Measurements from ENCODE around the gene SPTBN1.
A peak's percentile ranks its signal among the peaks of the same experiment; 100 is the strongest.

Gene SPTBN1

DNA sequence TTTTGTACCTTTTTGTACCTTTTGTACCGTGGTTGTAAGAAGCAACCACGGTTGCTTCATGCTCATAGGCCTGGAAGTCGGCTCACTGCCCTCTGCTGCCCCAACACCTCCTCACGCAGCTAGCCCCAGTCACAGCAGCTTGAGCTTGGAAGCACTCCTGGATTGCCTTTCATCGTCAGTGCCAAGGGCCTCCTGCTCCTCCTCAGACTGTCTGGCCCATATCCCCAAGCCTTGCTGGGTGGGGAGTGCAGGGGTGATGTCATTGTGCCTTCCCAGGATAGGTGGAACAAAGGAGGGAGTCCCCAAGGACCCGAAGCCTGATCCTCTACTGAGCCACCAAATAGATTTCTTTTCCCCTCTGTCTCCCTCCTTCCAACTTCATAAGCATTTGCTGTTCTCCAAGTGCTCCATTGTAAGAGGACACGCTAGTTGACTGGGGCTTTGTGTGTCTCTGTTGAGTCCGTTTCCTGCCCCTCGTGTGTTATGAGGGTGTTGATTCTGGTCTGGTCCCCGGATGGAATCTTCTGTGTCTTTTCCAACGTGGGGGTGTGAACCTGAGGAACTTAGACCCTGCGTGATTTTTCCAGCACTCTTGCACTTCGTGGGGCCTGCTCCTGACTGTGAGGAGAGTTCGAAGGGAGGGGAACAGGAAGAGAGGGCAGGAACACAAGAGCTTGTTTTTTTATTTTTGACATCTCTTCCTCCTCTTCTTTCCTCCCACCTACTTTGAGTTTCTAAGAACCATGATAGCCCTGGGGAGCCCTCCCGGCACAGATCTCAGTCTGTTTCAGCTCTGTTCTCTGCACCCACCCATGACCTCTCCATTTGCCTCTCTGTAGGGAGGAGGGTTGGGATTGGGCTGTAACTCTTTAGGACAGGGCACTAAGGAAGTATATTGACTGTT, 140.1 kb downstream of the SPTBN1 start:
- Histone ChIP-seq H3K79me2 (ENCODE audit: insufficient read depth, low read length) (peaks cover 100% of the 10 kb centered on the region), H4K20me1 (ENCODE audit: insufficient read depth, low read length, poor library complexity, severe bottlenecking) (peaks cover 62% of the 10 kb centered on the region), H3K9ac (ENCODE audit: low read depth, low read length, poor library complexity, severe bottlenecking) (peak overlapping the region; percentile 27), H3K9me3 (ENCODE audit: insufficient read depth, low read depth, low read length) (no peaks in the 10 kb centered on the region), H3K4me2 (ENCODE audit: low read depth, low read length, poor library complexity, severe bottlenecking) (peak overlapping the region; percentile 36), H3K27me3 (ENCODE audit: insufficient read depth, low read length, poor library complexity, severe bottlenecking) (no peaks in the 10 kb centered on the region), H2AFZ (ENCODE audit: low read length) (no peak overlapping the region), H3K4me3 (ENCODE audit: low read length, poor library complexity, severe bottlenecking) (no peak overlapping the region), H3K4me1 (ENCODE audit: insufficient read depth, low read length, poor library complexity, severe bottlenecking) (peaks cover 48% of the 10 kb centered on the region), H3F3A (ENCODE audit: low read depth) (no peaks in the 10 kb centered on the region), H3K9me2 (replicated peaks; ENCODE audit: low read depth, low read length) (no peaks in the 10 kb centered on the region), H3K36me3 (ENCODE audit: insufficient read depth, low read length) (peaks cover 50% of the 10 kb centered on the region; the same call in 1 of the 2 replicates)
- TF ChIP-seq, protein P1, sequence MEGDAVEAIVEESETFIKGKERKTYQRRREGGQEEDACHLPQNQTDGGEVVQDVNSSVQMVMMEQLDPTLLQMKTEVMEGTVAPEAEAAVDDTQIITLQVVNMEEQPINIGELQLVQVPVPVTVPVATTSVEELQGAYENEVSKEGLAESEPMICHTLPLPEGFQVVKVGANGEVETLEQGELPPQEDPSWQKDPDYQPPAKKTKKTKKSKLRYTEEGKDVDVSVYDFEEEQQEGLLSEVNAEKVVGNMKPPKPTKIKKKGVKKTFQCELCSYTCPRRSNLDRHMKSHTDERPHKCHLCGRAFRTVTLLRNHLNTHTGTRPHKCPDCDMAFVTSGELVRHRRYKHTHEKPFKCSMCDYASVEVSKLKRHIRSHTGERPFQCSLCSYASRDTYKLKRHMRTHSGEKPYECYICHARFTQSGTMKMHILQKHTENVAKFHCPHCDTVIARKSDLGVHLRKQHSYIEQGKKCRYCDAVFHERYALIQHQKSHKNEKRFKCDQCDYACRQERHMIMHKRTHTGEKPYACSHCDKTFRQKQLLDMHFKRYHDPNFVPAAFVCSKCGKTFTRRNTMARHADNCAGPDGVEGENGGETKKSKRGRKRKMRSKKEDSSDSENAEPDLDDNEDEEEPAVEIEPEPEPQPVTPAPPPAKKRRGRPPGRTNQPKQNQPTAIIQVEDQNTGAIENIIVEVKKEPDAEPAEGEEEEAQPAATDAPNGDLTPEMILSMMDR (conservative IDR thresholded peaks at IDR 0.05; ENCODE audit: low read length) = peak; percentile 20
- TF ChIP-seq EZH2phosphoT487 (IDR thresholded peaks at IDR 0.05; ENCODE audit: borderline replicate concordance) = no peak

DNA sequence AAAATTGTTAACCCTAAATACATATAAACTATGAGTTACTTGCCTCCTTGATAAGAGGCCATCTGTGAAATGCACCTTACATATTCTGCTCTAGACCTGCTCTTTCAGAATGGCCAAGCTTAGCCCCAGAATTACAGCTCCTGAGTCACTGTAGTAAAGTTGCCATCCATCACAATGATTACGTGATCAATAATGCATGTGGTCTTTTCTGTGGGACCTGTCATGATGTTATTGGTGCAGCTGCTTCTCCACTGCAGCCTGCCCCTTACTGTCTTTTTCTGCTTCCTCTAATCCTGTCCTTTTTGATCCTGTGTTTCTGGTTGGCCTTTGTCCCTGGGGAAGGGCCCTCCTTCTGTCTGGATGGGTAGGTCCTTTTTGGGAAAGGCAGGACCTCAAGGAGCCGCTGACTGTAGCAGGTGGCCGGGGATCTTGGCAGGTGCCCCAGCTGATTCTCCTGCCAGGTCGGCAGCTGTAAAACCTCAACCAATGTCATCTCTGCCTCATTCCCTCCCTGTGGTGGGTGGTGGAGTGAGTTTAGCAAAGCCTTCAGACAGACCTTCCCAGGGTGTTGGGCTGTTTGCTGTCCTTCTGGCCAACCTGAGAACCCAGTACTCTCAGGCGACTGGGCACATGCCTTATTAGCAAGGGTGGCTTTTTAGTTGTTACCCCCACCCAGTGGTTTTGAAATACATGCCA, 141.2 kb downstream of the SPTBN1 start:
- Histone ChIP-seq H3K4me1 (ENCODE audit: insufficient read depth, low read length, poor library complexity, severe bottlenecking) (peaks cover 52% of the 10 kb centered on the region), H3K36me3 (ENCODE audit: insufficient read depth, low read length) (peaks cover 57% of the 10 kb centered on the region; the same call in 1 of the 2 replicates), H3K79me2 (ENCODE audit: insufficient read depth, low read length) (peaks cover 100% of the 10 kb centered on the region), H3K4me2 (ENCODE audit: low read depth, low read length, poor library complexity, severe bottlenecking) (peak overlapping the region; percentile 36), H3K27me3 (ENCODE audit: insufficient read depth, low read length, poor library complexity, severe bottlenecking) (no peaks in the 10 kb centered on the region), H3K9me3 (ENCODE audit: insufficient read depth, low read depth, low read length) (no peaks in the 10 kb centered on the region), H3F3A (ENCODE audit: low read depth) (no peaks in the 10 kb centered on the region), H3K9me2 (replicated peaks; ENCODE audit: low read depth, low read length) (no peaks in the 10 kb centered on the region), H3K4me3 (ENCODE audit: low read length, poor library complexity, severe bottlenecking) (no peak overlapping the region), H3K9ac (ENCODE audit: low read depth, low read length, poor library complexity, severe bottlenecking) (peak overlapping the region; percentile 27), H4K20me1 (ENCODE audit: insufficient read depth, low read length, poor library complexity, severe bottlenecking) (peaks cover 70% of the 10 kb centered on the region), H2AFZ (ENCODE audit: low read length) (no peak overlapping the region)
- TF ChIP-seq EZH2phosphoT487 (IDR thresholded peaks at IDR 0.05; ENCODE audit: borderline replicate concordance) = no peak
- TF ChIP-seq, protein P1 (conservative IDR thresholded peaks at IDR 0.05; ENCODE audit: low read length) = no peak

DNA sequence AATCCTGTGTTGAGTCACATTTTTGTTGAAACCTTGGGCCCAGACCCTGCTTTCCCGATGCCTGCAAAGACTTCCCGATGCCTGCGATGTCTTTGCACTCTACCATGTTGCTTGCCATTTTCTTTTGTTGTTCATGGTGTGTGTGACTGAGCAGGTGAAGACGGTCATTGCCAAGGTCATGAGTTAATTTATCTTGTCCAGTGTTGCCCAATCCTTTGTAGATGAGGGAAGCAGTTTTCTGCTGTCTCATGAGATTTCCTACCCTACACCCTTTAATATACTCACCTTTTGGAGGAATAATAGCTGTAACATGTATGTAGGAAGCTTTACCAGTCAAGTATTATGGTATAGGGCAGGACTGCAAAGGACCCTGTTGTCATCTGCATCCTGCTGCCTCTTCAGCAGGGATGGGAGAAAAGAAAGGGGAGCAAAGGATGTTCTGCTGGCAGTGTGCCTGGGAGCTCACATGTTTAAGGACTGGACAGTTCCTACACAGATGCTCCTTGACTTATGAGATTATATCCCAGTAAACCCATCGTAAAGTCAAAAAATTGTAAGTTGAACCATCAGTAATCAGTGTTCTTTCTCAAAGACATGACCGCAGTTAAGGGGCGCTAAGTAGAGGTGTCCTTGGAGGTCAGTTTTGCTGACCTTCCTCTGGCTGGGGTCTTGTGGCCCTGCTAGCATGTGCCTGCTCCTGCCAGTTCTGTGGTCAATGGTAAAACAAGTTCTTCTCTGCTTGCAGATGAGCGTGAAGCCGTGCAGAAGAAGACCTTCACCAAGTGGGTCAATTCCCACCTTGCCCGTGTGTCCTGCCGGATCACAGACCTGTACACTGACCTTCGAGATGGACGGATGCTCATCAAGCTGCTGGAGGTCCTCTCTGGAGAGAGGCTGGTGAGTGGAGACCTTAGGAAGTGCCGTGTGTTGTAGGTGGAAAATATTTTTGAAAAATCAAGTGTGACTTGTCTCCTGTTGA, 142.5 kb downstream of the SPTBN1 start:
- peaks cover 52% of the 10 kb centered on the region; the same call in 1 of the 2 replicates for H3K36me3 ChIP-seq (ENCODE audit: insufficient read depth, low read length)
- H4K20me1 ChIP-seq (ENCODE audit: insufficient read depth, low read length, poor library complexity, severe bottlenecking) = peaks cover 82% of the 10 kb centered on the region
- H3K4me2 ChIP-seq (ENCODE audit: low read depth, low read length, poor library complexity, severe bottlenecking) = no peak overlapping the region
- no peak overlapping the region for H3K9ac ChIP-seq (ENCODE audit: low read depth, low read length, poor library complexity, severe bottlenecking)
- TF ChIP-seq EZH2phosphoT487 (IDR thresholded peaks at IDR 0.05; ENCODE audit: borderline replicate concordance) = no peak
- TF ChIP-seq, protein P1 (conservative IDR thresholded peaks at IDR 0.05; ENCODE audit: low read length) = no peak
- no peaks in the 10 kb centered on the region for H3K27me3 ChIP-seq (ENCODE audit: insufficient read depth, low read length, poor library complexity, severe bottlenecking)
- H3K9me3 ChIP-seq (ENCODE audit: insufficient read depth, low read depth, low read length) = no peaks in the 10 kb centered on the region
- no peaks in the 10 kb centered on the region for H3F3A ChIP-seq (ENCODE audit: low read depth)
- peaks cover 100% of the 10 kb centered on the region for H3K79me2 ChIP-seq (ENCODE audit: insufficient read depth, low read length)
- H2AFZ ChIP-seq (ENCODE audit: low read length) = no peak overlapping the region
- no peaks in the 10 kb centered on the region for H3K9me2 ChIP-seq (replicated peaks; ENCODE audit: low read depth, low read length)
- no peak overlapping the region for H3K4me3 ChIP-seq (ENCODE audit: low read length, poor library complexity, severe bottlenecking)
- H3K4me1 ChIP-seq (ENCODE audit: insufficient read depth, low read length, poor library complexity, severe bottlenecking) = peaks cover 58% of the 10 kb centered on the region
